ENCODE measurements around the gene PRSS36.
A peak's percentile ranks its signal among the peaks of the same experiment; 100 is the strongest.

PRSS36 gene

GRCh38 chr16:31094424-31095120 lies 55.3 kb downstream of the PRSS36 start, which contains the start of gene VKORC1:
Gene VKORC1, minus strand, starts transcription at chr16:31094797. Its CDS starts 68 bp downstream, at chr16:31094729.
- peak; percentile 98 for DNase-seq

DNA sequence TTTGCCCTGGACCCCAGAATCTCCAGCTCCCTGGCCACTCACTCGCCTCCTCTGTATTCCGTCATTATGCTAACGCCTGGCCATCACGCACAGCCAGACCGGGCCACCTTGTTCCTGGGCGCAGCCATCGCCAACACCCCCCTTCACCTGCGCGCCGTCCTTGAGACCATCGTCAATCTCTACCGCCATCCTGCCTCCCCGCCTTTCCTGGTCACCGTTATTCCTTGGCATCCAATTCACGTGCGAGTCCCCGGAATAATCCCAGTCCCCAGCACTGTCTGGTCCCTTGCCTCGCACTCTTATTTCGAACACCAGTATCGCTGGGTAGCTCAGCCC lies 55.8 kb downstream of the PRSS36 start:
- no peak for DNase-seq

GRCh38 chr16:31093132-31093703 lies 56.6 kb downstream of the PRSS36 start:
- DNase-seq, result peak; percentile 69

DNA sequence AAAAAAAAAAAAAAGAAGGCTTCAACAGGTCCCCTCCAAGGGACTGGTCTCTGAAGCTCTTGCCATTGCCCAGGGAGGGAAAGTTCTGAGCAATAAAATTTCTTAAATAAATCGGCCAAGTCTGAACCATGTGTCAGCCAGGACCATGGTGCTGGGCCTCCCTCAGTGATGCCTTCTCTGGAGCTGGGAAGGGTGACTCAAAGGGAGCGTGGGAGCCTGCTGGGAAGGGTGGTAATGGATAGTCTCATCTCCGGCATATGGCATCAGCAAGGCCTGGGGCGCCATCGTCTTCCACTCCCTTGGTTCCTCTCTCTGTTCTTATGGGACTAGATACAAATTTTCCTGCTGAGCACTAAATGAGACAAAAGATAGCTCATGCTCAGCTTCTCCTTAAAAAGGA lies 57.5 kb downstream of the PRSS36 start:
- DNase-seq, result no peak

- no peak for DNase-seq
Measured at GRCh38 chr16:31090540-31090939, 59.3 kb downstream of the PRSS36 start.

DNA sequence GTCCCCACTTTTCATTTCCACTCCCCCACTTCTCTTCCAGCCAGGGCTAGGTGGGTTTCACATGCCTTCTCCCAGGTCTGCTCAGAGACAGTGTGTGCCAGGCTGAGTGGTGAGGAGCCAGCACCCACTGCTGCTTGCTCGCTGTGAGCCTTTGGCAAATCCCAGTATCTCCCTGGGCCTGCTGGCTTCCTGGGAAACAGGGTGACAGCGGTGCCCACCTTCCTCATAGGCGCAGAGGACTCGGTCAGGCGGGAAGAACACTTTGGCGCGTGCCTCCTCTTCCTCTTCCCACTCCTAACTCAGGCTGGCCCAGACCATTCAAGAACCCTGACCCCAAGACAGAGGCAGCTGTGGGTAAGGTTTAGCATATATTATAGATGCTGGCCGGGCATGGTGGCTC lies 60.7 kb downstream of the PRSS36 start:
- no peak for DNase-seq
